C4-2B (cell line): Measurements from ENCODE around the gene RHOT1.

ENCODE experiments used
- H3K27ac ChIP-seq: fragments of 450-650 bp; 2 replicates; pipeline ENCODE4 v1.5.1; 2017
- ZFX ChIP-seq: fragments of 450-650 bp; IDR thresholded peaks from 2 replicates; pipeline ENCODE4 v1.6.1; 2017
- TF ChIP-seq, protein P1 (sequence below): fragments of 450-650 bp; conservative IDR thresholded peaks from 2 replicates; pipeline ENCODE4 v1.5.1; 2017; ENCODE audit warnings: mild to moderate bottlenecking

The RHOT1 gene

DNA sequence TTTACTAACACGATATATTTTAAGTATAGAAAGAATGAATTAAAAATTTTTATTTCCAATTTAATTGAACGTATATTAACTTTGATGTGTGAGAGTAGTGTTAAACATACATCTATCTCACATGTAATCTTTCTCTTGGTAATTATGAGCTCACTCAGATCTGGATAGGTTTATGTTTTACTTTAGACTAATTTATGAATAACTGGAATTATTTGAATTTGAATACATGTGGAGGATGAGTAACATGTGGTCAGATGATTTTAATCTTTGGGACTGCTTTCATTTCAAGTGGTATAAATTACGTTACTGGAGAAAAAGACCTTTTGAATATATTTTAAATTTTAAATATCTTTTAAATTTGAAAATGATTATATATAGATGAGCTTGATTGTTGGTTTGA is 73.4 kb downstream of the RHOT1 start:
- no peak for TF ChIP-seq ZFX
- TF ChIP-seq, protein P1, sequence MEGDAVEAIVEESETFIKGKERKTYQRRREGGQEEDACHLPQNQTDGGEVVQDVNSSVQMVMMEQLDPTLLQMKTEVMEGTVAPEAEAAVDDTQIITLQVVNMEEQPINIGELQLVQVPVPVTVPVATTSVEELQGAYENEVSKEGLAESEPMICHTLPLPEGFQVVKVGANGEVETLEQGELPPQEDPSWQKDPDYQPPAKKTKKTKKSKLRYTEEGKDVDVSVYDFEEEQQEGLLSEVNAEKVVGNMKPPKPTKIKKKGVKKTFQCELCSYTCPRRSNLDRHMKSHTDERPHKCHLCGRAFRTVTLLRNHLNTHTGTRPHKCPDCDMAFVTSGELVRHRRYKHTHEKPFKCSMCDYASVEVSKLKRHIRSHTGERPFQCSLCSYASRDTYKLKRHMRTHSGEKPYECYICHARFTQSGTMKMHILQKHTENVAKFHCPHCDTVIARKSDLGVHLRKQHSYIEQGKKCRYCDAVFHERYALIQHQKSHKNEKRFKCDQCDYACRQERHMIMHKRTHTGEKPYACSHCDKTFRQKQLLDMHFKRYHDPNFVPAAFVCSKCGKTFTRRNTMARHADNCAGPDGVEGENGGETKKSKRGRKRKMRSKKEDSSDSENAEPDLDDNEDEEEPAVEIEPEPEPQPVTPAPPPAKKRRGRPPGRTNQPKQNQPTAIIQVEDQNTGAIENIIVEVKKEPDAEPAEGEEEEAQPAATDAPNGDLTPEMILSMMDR: no peak
- H3K27ac ChIP-seq: no peak overlapping the region

DNA sequence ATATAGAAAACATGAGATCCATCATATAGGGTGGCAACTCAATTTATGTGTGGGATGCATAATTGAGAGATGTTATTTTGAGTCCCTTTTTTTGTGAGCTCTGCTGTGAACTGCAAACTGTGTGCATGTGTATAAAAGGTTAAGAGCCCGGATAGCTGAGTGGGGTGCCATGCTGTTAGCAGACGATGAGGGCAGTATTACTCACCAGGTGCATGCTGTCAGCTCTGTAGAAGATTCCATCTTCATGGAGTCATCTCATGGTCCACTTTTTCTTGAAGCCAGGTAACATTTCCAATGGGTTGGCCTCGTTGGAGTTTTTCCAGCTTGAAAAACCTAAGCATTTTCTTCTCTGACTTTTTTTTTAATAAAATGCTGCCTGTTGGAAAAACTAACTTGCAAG is 80.3 kb downstream of the RHOT1 start:
- H3K27ac ChIP-seq: no peak overlapping the region
- TF ChIP-seq, protein P1: no peak
- no peak for TF ChIP-seq ZFX

DNA sequence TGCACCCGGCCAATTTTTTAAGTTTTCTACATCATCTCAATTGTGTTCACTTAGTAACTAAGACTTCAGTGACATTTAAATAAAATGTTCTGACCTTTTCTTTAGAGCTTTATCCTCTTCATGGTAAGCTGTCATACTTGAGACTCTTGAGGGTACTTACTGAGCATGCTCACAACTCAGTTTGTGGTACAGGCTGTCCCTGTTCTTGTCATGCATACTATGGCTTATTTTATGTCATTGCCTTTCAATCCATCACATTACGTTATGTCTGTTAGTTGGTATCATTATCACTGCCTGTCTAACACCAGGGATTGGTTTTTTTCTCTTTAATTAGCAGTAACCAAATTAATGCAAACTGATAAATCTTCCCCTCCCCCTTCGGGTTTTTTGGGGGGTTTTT is 81.4 kb downstream of the RHOT1 start:
- no peak for TF ChIP-seq ZFX
- TF ChIP-seq, protein P1: no peak

DNA sequence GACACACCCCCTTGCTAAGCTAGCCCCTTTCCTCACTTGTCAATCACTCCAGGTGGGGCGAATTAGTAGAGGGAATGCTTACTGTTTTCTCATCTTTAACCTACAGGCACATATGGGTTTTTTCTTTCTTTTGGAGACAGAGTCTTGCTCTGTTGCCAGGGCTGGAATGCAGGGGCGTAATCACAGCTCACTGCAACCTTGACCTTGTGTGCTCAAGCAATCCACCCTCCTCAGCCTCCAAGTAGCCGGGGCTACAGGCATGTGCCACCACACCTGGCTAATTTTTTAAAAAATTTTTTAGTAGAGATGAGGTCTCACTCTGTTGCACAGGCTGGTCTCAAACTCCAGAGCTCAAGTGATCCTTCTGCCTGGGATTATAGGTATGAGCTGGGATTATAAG is 84.6 kb downstream of the RHOT1 start:
- TF ChIP-seq, protein P1: no peak
- no peak for TF ChIP-seq ZFX
- H3K27ac ChIP-seq: no peak overlapping the region

More for the DNA sequence above, 81.4 kb downstream of the RHOT1 start:
- H3K27ac ChIP-seq: no peak overlapping the region

DNA sequence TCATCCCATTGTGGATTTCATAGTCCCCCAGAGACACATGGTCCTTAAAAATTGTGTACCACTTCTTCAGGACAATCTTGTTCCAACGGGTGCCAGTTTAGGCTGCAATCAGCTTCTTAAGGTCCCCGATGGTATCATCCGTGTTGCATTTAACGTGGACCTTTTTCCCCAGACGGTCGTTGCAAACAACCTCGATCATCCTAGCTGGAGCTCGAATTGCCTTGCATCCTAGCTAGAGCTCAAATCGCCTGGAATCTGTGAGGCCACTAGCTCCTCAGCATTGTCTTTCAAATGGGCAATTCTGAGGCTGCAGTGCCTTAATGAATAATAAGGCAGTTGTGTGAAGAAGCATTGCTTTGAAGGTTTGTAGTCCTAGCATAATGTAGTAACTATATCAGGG is 85.6 kb downstream of the RHOT1 start:
- TF ChIP-seq, protein P1: no peak
- no peak for TF ChIP-seq ZFX
- no peak overlapping the region for H3K27ac ChIP-seq

DNA sequence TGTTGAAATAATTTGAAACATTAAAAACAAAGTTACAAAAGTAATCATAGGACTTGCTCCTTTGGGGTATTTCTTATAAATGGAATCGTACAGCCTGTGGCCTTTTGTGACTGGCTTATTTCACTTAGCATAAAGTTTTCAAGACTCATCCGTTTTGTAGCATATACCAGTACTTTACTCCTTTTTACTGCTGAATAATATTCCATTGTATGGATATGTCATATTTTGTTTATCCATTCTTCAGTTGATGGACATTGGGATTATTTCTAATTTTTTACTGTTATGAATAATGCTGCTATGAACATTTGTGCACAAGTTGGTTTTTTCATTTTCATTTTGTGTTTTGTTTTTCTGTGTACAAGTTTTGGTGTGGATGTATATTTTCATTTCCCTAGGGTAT is 93.3 kb downstream of the RHOT1 start:
- TF ChIP-seq ZFX: no peak
- TF ChIP-seq, protein P1: no peak
- H3K27ac ChIP-seq: no peak overlapping the region

DNA sequence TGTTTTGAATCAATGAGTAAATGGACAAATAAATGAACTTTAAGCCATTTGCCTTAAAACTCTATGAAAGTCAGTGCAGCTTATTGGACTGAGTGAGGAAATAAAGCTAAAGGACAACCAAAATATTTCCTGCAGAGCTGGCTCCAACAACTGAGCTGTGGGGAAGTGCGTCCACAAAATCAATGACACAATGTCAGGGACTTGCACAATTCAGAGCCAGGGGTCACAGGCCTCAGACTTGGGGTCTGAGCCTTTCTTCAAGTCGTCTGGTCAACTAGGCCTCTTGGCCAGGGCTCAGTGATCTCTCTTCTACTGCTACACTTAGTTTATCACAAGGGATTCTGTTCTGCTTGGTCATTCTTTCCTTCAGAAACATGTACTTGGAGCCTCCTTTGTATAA is 97.2 kb downstream of the RHOT1 start:
- H3K27ac ChIP-seq: no peak overlapping the region

More for the DNA sequence above, 97.2 kb downstream of the RHOT1 start:
- TF ChIP-seq, protein P1: no peak
- TF ChIP-seq ZFX: no peak
